GM13976 (cell line): ENCODE data around the gene CPOX.

ENCODE experiments used
- DNase-seq: peaks from one replicate; pipeline ENCODE4 v3.0.0; 2012; ENCODE audit warnings: low spot score
- CTCF ChIP-seq: IDR thresholded peaks from 2 replicates; pipeline ENCODE4 v1.5.1; 2012; ENCODE audit warnings: borderline replicate concordance, mild to moderate bottlenecking; ENCODE audit not compliant: insufficient read depth; ENCODE audit errors: extremely low read depth, missing control alignments, control extremely low read depth
- in situ Hi-C: fragments of 300-500 bp; cut with MboI; formaldehyde crosslinking; loops from one replicate; pipeline ENCODE4 v1.12.0; 2022; ENCODE audit warnings: low sequenced_read_pairs, mixed read lengths, inconsistent platforms; ENCODE audit not compliant: unreplicated experiment

The CPOX gene

GRCh38 chr3:98602078-98602678, 8.8 kb upstream of the CPOX start:
- DNase-seq = peak; percentile 52
- TF ChIP-seq CTCF = peak; percentile 66
- in situ Hi-C loops = loop anchor here (5.0 to 25.0 kb wide), 3 partner anchors 210 to 567 kb away; partner anchors contain the start of gene GABRR3

GRCh38 chr3:98601180-98601579, 7.8 kb upstream of the CPOX start:
- TF ChIP-seq CTCF = no peak
- in situ Hi-C loops = loop anchor here (5.0 to 25.0 kb wide), 3 partner anchors 211 to 566 kb away; partner anchors contain the start of gene GABRR3
- no peak for DNase-seq

- in situ Hi-C loops = loop anchor here (5.0 to 25.0 kb wide), 3 partner anchors 212 to 566 kb away; partner anchors contain the start of gene GABRR3
- no peak for DNase-seq
- no peak for TF ChIP-seq CTCF
Observed at GRCh38 chr3:98600412-98601095, 7.1 kb upstream of the CPOX start.

GRCh38 chr3:98599647-98600411, 6.4 kb upstream of the CPOX start:
- no peak for DNase-seq
- in situ Hi-C loops = loop anchor here (5.0 to 25.0 kb wide), 3 partner anchors 212 to 565 kb away; partner anchors contain the start of gene GABRR3
- no peak for TF ChIP-seq CTCF

- TF ChIP-seq CTCF = no peak
- in situ Hi-C loops = no loop called here
- no peak for DNase-seq
Observed at GRCh38 chr3:98598492-98598891, 5.1 kb upstream of the CPOX start.
